Measurements from ENCODE around the gene MAPRE2. TPM values are rescaled to one million over a fixed set of nuclear protein-coding genes. Genes with fewer than 3 reads are reported as not detected.

The MAPRE2 gene
- total RNA-seq, 1 donor from 2014 or later: 47.9 TPM

GRCh38 chr18:35010993-35011392, 30.2 kb upstream of the MAPRE2 start:
- Mint-ChIP-seq H3K27me3 (no peaks in the 10 kb centered on the region), H3K36me3 (ENCODE audit: insufficient read depth) (no peaks in the 10 kb centered on the region), H3K4me3 (ENCODE audit: low read depth) (no peak overlapping the region), H3K4me1 (ENCODE audit: low read depth) (no peaks in the 10 kb centered on the region), H3K9me3 (ENCODE audit: low read depth) (no peaks in the 10 kb centered on the region), H3K27ac (no peak overlapping the region)
- no peak for DNase-seq (ENCODE audit: low spot score, unreplicated experiment)
- TF ChIP-seq, protein P1, sequence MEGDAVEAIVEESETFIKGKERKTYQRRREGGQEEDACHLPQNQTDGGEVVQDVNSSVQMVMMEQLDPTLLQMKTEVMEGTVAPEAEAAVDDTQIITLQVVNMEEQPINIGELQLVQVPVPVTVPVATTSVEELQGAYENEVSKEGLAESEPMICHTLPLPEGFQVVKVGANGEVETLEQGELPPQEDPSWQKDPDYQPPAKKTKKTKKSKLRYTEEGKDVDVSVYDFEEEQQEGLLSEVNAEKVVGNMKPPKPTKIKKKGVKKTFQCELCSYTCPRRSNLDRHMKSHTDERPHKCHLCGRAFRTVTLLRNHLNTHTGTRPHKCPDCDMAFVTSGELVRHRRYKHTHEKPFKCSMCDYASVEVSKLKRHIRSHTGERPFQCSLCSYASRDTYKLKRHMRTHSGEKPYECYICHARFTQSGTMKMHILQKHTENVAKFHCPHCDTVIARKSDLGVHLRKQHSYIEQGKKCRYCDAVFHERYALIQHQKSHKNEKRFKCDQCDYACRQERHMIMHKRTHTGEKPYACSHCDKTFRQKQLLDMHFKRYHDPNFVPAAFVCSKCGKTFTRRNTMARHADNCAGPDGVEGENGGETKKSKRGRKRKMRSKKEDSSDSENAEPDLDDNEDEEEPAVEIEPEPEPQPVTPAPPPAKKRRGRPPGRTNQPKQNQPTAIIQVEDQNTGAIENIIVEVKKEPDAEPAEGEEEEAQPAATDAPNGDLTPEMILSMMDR (IDR thresholded peaks at IDR 0.05; ENCODE audit: unreplicated experiment): no peak

GRCh38 chr18:35019933-35020332, 21.3 kb upstream of the MAPRE2 start:
- DNase-seq (ENCODE audit: low spot score, unreplicated experiment): no peak
- Mint-ChIP-seq H3K9me3 (ENCODE audit: low read depth) (no peaks in the 10 kb centered on the region), H3K27me3 (no peaks in the 10 kb centered on the region), H3K4me1 (ENCODE audit: low read depth) (no peaks in the 10 kb centered on the region), H3K4me3 (ENCODE audit: low read depth) (no peak overlapping the region), H3K36me3 (ENCODE audit: insufficient read depth) (no peaks in the 10 kb centered on the region), H3K27ac (no peak overlapping the region)
- TF ChIP-seq, protein P1 (IDR thresholded peaks at IDR 0.05; ENCODE audit: unreplicated experiment): no peak

GRCh38 chr18:35022426-35023001, 18.7 kb upstream of the MAPRE2 start:
- Mint-ChIP-seq H3K27ac (no peak overlapping the region), H3K9me3 (ENCODE audit: low read depth) (no peaks in the 10 kb centered on the region), H3K27me3 (no peaks in the 10 kb centered on the region), H3K4me3 (ENCODE audit: low read depth) (no peak overlapping the region), H3K4me1 (ENCODE audit: low read depth) (peaks cover 17% of the 10 kb centered on the region), H3K36me3 (ENCODE audit: insufficient read depth) (no peaks in the 10 kb centered on the region)
- TF ChIP-seq, protein P1 (IDR thresholded peaks at IDR 0.05; ENCODE audit: unreplicated experiment): no peak
- no peak for DNase-seq (ENCODE audit: low spot score, unreplicated experiment)

DNA sequence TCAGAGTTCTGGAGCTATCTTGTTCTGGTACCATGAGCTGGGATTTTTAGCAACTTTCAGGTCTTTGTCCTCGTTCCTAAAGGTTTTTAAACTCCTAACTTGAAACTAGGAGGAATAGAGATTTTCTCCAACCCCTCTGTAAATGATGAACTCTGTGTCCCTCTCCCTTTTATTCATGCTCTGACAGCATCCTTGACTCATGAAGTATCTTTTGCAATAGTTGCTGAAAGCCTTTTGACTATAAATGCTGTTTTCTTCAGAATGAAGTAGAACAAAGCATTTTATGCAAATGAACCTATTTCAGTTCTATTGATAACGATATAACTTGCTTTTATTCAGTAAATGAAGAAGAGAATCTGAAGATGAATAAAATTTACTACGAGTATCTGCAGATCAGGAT, 17.0 kb upstream of the MAPRE2 start:
- DNase-seq (ENCODE audit: low spot score, unreplicated experiment): no peak
- Mint-ChIP-seq H3K36me3 (ENCODE audit: insufficient read depth) (no peaks in the 10 kb centered on the region), H3K4me1 (ENCODE audit: low read depth) (peaks cover 17% of the 10 kb centered on the region), H3K4me3 (ENCODE audit: low read depth) (no peak overlapping the region), H3K27ac (no peak overlapping the region), H3K9me3 (ENCODE audit: low read depth) (no peaks in the 10 kb centered on the region), H3K27me3 (no peaks in the 10 kb centered on the region)
- TF ChIP-seq, protein P1 (IDR thresholded peaks at IDR 0.05; ENCODE audit: unreplicated experiment): no peak

DNA sequence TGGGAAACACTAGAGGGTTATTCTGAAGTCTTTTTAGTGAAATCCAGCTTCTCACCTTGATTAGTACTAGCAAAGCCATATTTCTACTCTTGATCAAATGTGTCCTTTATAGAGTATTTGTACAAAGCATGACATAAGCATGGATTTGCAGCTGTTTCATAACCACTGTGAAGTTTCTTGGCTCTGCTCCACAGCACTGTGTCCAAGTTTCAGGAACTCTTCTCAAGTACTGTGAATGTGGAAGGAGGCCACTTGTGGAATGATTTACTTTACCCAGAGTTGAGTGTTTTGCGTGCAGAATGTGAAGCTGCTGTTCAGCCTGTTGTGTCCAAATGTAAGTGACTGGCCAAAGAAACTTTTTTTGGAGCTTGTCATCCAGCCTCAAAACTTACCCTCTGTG, 16.2 kb upstream of the MAPRE2 start:
- Mint-ChIP-seq H3K4me3 (ENCODE audit: low read depth) (no peak overlapping the region), H3K27ac (no peak overlapping the region), H3K4me1 (ENCODE audit: low read depth) (peaks cover 17% of the 10 kb centered on the region), H3K9me3 (ENCODE audit: low read depth) (no peaks in the 10 kb centered on the region), H3K36me3 (ENCODE audit: insufficient read depth) (no peaks in the 10 kb centered on the region), H3K27me3 (no peaks in the 10 kb centered on the region)
- DNase-seq (ENCODE audit: low spot score, unreplicated experiment): no peak
- TF ChIP-seq, protein P1 (IDR thresholded peaks at IDR 0.05; ENCODE audit: unreplicated experiment): no peak

All from progenitor cell of endocrine pancreas (in vitro differentiated cells).